HG03575 (cell line): ENCODE results near the gene PCBP3.
"Not testable (repeated sequence)": the region's sequence is repeated elsewhere in the genome, so short reads cannot be mapped to it uniquely, and the experiment has no call there.

Experiments
- ATAC-seq: cut with Tn5 transposase; IDR thresholded peaks from one replicate; pipeline ENCODE4 v1.9.1; 2021; ENCODE audit not compliant: unreplicated experiment, insufficient number of reproducible peaks, low FRiP score; ENCODE audit errors: extremely low read depth

The PCBP3 gene

DNA sequence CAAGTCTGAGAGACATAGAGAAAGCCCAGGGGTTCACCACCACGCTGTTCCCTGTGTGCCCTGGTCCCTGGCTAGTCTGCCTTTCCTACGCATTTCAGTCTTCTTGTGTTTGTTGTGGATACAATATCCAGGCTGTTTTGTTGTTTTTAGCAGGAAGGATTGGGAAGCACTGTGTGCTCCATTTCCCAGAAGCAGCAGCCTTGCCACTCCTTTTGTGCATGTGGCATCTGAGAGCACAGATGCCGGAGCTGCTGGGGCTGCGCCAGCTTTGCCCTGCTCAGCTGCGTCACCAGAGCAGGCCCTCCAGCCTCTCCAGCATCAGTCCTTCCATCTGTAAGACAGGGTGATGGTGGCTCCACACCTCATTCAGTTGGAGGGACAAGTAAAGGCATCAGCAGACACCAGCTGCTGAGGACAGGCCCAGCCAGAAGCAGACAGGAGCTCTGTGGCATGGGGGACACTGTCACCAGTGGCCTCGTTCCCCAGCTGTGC is 243.6 kb downstream of the PCBP3 start:
- ATAC-seq: no peak

DNA sequence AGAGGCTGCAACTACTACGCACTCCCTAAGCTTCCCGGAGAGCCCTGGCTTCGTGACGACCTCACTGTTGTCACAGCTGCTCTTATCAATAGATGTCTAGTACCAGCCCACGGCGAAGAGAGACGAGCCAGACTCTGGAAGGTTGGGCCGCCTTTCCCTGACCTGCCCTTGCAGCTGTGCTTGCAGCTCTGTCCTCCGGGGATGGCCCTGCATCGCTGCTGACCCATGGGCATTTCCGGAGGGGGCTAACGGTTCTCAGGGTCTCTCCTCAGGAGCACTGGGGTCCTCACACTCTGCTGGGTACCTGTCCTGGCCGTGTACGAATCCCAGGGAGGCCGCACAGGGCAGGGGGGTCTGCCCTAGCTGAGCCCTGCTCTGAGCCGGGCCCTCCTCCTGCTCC is 244.3 kb downstream of the PCBP3 start:
- ATAC-seq: no peak

- ATAC-seq: no peak
Measured at GRCh38 chr21:45888386-45889009, 245.0 kb downstream of the PCBP3 start.

DNA sequence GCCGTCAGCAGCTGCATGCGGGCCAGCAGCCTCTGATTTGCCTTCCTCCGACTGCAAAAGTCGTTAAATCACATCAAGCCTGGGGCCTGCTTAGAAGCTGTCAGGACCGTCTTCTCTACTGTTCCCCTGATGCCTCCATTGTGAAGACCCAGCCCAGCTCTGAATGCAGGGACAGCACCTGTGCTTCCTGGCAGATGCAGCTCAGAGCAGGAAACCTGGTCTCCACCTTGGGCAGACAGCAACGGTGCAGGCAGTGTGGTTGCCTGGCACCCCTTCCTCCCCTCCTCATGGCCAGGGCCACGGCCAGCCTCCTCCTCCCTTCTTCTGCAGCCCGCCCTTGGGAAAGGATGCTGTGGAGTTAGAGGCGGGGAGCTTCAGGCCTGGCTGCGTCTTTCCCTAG is 245.7 kb downstream of the PCBP3 start:
- no peak for ATAC-seq

GRCh38 chr21:45889961-45890360 is 246.4 kb downstream of the PCBP3 start:
- ATAC-seq: no peak

- no peak for ATAC-seq
Measured at GRCh38 chr21:45891388-45892155, 248.0 kb downstream of the PCBP3 start.

GRCh38 chr21:45892156-45892915 is 248.8 kb downstream of the PCBP3 start:
- no peak for ATAC-seq

- ATAC-seq: no peak
Measured at GRCh38 chr21:45892916-45893739, 249.6 kb downstream of the PCBP3 start.

DNA sequence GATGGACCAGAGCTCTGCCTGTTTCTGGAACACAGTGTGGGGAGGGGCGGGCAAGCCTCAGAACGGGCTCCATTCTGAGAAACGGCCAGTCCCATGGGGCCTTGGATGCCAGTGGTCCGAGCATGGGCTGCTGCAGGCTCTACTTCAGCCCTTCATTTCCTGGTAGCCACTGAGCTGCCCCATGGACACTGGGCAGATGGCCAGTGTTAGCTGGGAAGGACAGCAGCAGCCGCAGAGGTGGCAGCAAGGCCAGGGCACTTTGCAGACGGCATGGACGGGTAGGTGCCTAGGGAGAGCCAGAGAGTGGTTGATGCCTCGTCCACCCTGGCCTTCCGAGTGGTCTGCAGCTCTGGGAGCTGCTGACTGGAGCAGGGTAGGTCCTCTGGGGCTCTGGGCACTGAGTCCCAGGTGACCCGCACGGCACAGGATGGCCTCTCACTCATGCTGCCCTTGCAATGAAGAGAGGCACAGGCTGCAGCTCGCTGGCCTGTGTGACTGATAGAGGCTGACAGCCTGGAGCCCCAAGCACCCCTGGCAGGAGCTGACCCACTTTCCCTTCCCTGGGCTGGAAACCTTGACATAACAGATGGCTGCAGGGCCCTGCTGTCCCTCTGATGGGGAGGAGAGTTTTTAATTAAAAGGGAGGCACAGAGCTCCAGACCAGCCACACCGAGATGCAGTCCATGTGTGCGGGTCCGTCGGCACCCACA is 250.4 kb downstream of the PCBP3 start:
- no peak for ATAC-seq

GRCh38 chr21:45894450-45894825 is 250.9 kb downstream of the PCBP3 start:
- ATAC-seq: no peak

- no peak for ATAC-seq
Measured at GRCh38 chr21:45894906-45895777, 251.6 kb downstream of the PCBP3 start.

DNA sequence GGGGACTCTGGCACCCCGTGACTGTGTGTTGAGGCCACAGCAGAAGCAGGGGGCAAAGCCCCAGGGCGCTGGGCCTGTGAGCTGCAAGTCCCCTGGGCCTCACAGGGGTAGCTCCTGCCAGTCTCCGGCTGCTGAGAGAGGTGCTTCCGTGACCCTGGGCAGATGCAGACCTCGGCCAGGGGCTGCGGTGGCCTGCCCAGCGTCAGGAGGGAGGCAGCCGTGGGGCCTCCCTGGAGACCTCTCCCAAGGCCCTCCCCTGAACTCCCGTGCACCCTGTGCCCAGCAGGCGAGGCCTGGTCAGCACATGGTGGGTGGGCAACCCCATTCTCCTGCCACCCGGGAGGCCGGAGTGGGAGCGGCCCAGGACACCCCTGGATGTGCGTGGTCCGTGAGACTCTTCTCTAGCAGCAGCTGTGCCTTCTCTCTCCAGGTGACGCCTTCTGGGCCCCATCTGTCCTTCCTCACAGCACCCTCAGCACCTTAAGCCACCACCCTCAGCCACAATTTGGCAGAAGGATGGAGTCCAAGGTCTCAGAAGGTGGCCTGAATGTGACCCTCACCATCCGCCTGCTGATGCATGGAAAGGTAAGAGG is 252.3 kb downstream of the PCBP3 start:
- ATAC-seq: no peak

DNA sequence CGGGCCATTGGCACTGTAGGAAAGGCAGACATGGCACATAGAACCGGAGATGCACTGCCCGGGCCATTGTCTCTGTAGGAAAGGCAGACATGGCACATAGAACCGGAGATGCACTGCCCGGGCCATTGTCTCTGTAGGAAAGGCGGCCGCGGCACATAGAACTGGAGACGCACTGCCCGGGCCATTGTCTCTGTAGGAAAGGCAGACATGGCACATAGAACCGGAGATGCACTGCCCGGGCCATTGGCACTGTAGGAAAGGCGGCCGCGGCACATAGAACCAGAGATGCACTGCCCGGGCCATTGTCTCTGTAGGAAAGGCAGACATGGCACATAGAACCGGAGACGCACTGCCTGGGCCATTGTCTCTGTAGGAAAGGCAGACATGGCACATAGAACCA is 252.9 kb downstream of the PCBP3 start:
- not testable (repeated sequence) for ATAC-seq

DNA sequence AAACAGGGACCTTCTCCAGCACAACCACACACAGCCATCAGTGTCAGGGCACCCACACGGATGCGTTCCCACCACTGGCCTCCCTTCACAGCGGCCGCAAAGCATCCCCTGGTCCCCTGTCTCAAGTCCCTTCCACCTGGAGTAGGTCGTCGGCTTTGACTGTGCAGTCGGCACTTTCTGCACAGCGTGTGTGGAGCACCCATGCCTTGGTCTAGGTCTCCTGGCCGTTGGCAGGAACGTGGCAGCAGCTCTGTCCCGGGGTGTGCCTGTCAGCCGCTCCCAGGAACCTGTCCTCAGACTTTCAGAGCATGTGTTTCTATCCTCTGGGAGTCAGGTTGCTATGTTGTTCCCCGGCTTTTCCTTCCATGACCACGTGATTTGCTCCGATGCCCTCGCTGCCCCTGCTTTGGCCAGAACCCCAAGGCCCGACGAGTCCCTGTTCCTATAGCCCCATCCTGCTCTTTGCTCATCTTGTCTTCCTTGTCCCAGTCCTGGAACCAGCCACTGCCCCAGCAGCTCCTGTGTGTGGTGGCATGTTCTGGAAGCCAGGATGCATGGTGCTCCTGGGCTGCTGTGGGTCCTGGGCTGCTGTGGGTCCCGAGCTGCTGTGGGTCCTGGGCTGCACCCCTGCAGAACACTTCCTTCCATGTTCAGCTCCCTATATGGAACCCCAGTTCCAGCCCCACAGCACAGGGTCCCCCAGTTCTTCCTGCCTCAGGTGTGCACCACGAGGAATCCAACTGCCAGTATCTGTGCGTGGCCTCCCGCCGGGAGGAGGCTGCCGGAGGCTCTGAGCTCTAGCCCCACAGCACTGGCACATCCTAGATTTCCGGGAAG is 253.9 kb downstream of the PCBP3 start:
- no peak for ATAC-seq

GRCh38 chr21:45898028-45898350 is 254.5 kb downstream of the PCBP3 start:
- no peak for ATAC-seq

- no peak for ATAC-seq
Measured at GRCh38 chr21:45898781-45899180, 255.3 kb downstream of the PCBP3 start.
